Mesenchymal stem cell (in vitro differentiated cells and primary cell): ENCODE data around the gene COL8A1.

Experiments
- DNase-seq: peaks from one replicate; pipeline ENCODE4 v3.0.0-alpha.2; 2013
- H2AFZ ChIP-seq: one replicate; pipeline ENCODE4 v1.6.1; 2013; ENCODE audit warnings: low read depth, mild to moderate bottlenecking, control low read depth, inconsistent platforms, low read length, moderate library complexity
- H2AK5ac ChIP-seq: 2 replicates; pipeline ENCODE4 v1.6.1; 2013; ENCODE audit warnings: low read length, moderate library complexity, mild to moderate bottlenecking, inconsistent platforms; ENCODE audit not compliant: severe bottlenecking
- H2BK120ac ChIP-seq: one replicate; pipeline ENCODE4 v1.6.1; 2013; ENCODE audit warnings: low read depth, mild to moderate bottlenecking, inconsistent platforms, low read length, moderate library complexity
- H2BK12ac ChIP-seq, 2 experiments: one replicate each; pipeline ENCODE4 v1.6.1; 2013; ENCODE audit warnings: inconsistent platforms in 2 of 2, low read length in 2 of 2, mild to moderate bottlenecking in 2 of 2, moderate library complexity in 2 of 2, control low read depth in 1 of 2
- H2BK15ac ChIP-seq: one replicate; pipeline ENCODE4 v1.6.1; 2013; ENCODE audit warnings: mild to moderate bottlenecking, low read depth, inconsistent platforms; ENCODE audit not compliant: poor library complexity, severe bottlenecking
- H2BK5ac ChIP-seq: 2 replicates; pipeline ENCODE4 v1.6.1; 2013; ENCODE audit warnings: low read depth, mild to moderate bottlenecking, low read length, control low read depth, inconsistent platforms; ENCODE audit not compliant: poor library complexity, severe bottlenecking
- H3K14ac ChIP-seq, 2 experiments: one replicate each; pipeline ENCODE4 v1.6.1; 2013; ENCODE audit warnings: inconsistent platforms in 2 of 2, low read length in 2 of 2, control low read depth in 1 of 2, mild to moderate bottlenecking in 1 of 2, moderate library complexity in 1 of 2
- H3K18ac ChIP-seq, 2 experiments: one replicate each; pipeline ENCODE4 v1.6.1; 2013; ENCODE audit warnings: inconsistent platforms in 2 of 2, low read length in 2 of 2, control low read depth in 1 of 2, low read depth in 1 of 2, mild to moderate bottlenecking in 1 of 2
- H3K23ac ChIP-seq, 2 experiments: one replicate each; pipeline ENCODE4 v1.6.1; 2013; ENCODE audit warnings: inconsistent platforms in 2 of 2, low read length in 2 of 2, mild to moderate bottlenecking in 2 of 2, moderate library complexity in 2 of 2, control low read depth in 1 of 2
- H3K27ac ChIP-seq: 2 replicates; pipeline ENCODE4 v1.5.1; 2013; ENCODE audit warnings: mild to moderate bottlenecking, moderate library complexity, low read length, control low read depth, inconsistent platforms; ENCODE audit not compliant: poor library complexity, severe bottlenecking
- H3K27me3 ChIP-seq, 2 experiments: 2 replicates each; pipeline versions ENCODE4 v1.6.1 to v1.7.0; 2013; ENCODE audit warnings: low read length in 2 of 2, mild to moderate bottlenecking in 2 of 2, moderate library complexity in 2 of 2, control low read depth in 1 of 2, inconsistent platforms in 1 of 2; ENCODE audit not compliant: control insufficient read depth in 1 of 2, insufficient read depth in 1 of 2
- H3K36me3 ChIP-seq, 2 experiments: 2 replicates each; pipeline versions ENCODE4 v1.6.1 to v1.7.0; 2013; ENCODE audit warnings: low read length in 2 of 2, control low read depth in 1 of 2, inconsistent platforms in 1 of 2, low read depth in 1 of 2, mild to moderate bottlenecking in 1 of 2; ENCODE audit not compliant: insufficient read depth in 2 of 2, control insufficient read depth in 1 of 2
- H3K4ac ChIP-seq, 2 experiments: one replicate each; pipeline ENCODE4 v1.6.1; 2013; ENCODE audit warnings: inconsistent platforms in 2 of 2, low read length in 2 of 2, mild to moderate bottlenecking in 2 of 2, moderate library complexity in 2 of 2, control low read depth in 1 of 2, low read depth in 1 of 2
- H3K4me1 ChIP-seq: 2 replicates; pipeline ENCODE4 v1.6.1; 2013; ENCODE audit warnings: low read depth, low read length, control low read depth; ENCODE audit not compliant: control insufficient read depth, insufficient read depth
- H3K4me2 ChIP-seq: 2 replicates; pipeline ENCODE4 v1.6.1; 2013; ENCODE audit warnings: low read length, mild to moderate bottlenecking, inconsistent platforms; ENCODE audit not compliant: poor library complexity, severe bottlenecking
- H3K4me3 ChIP-seq, 2 experiments: 2 replicates each; pipeline versions ENCODE4 v1.5.1 to v1.7.0; 2013; ENCODE audit warnings: low read length in 2 of 2, mild to moderate bottlenecking in 2 of 2, control low read depth in 1 of 2, low read depth in 1 of 2; ENCODE audit not compliant: insufficient read depth in 1 of 2
- H3K79me1 ChIP-seq: replicated peaks from 2 replicates; pipeline ENCODE4 v1.6.1; 2013; ENCODE audit warnings: mild to moderate bottlenecking, control low read depth, low read length, inconsistent platforms; ENCODE audit not compliant: poor library complexity, severe bottlenecking
- H3K9ac ChIP-seq: 2 replicates; pipeline ENCODE4 v1.7.0; 2013; ENCODE audit warnings: mild to moderate bottlenecking, low read length, moderate library complexity
- H3K9me3 ChIP-seq: 2 replicates; pipeline ENCODE4 v1.7.0; 2013; ENCODE audit warnings: mild to moderate bottlenecking, low read length; ENCODE audit not compliant: control insufficient read depth
- H4K8ac ChIP-seq: one replicate; pipeline ENCODE4 v1.6.1; 2013; ENCODE audit warnings: inconsistent platforms, mild to moderate bottlenecking, low read length, moderate library complexity
- H4K91ac ChIP-seq: one replicate; pipeline ENCODE4 v1.6.1; 2013; ENCODE audit warnings: mild to moderate bottlenecking, low read length, inconsistent platforms
- WGBS: methylation state at CpG from one replicate; pipeline ENCODE4 v1.1.7; 2013; ENCODE audit warnings: mixed read lengths; 5-methylcytosine and 5-hydroxymethylcytosine counted together

The COL8A1 gene

DNA sequence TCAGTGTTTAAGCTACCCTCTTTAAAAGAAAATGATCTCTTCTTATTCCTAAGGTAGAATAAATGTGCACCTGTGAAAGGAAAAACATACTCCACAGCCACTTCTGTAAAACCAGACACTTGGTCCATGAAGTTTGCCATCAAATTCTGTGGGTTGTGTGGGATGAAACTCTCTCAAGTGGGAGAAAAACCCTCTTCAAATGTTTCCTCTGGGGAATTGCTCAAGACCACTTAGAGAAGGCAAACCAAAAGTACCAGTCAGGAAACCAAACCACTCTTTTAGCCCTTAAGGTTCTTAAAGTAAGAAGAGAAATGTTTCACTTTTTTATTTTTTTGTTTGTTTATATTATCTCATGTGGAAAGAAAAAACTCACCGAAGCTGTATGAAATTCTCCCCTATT lies 1.2 kb downstream of the COL8A1 start:
- Histone ChIP-seq H3K4ac (no peak overlapping the region), H4K8ac (no peak overlapping the region), H3K27me3 (no peaks in the 10 kb centered on the region), H2BK120ac (no peak overlapping the region), H3K18ac (no peak overlapping the region), H3K4me3 (no peak overlapping the region), H2BK12ac (no peak overlapping the region), H3K36me3 (no peaks in the 10 kb centered on the region), H3K14ac (no peak overlapping the region), H3K23ac (no peak overlapping the region), H3K4me2 (peak overlapping the region; percentile 64), H3K4me1 (peaks cover under 1% of the 10 kb centered on the region), H2BK15ac (no peak overlapping the region), H3K79me1 (no peaks in the 10 kb centered on the region), H2AK5ac (no peak overlapping the region), H3K9me3 (no peaks in the 10 kb centered on the region), H2AFZ (no peak overlapping the region), H3K27ac (peak overlapping the region; percentile 85), H2BK5ac (peak overlapping the region; percentile 83), H3K9ac (no peak overlapping the region), H4K91ac (no peak overlapping the region)
- DNase-seq = peak; percentile 85
- WGBS = no CpG with 5 or more reads among the region's 1 CpG

- H3K4ac ChIP-seq = no peak overlapping the region
- no peaks in the 10 kb centered on the region for H3K4me1 ChIP-seq
- H2AK5ac ChIP-seq = peak overlapping the region; percentile 37
- H4K8ac ChIP-seq = no peak overlapping the region
- no peak overlapping the region for H3K9ac ChIP-seq
- peak overlapping the region; percentile 86 for H3K27ac ChIP-seq
- no peak overlapping the region for H3K18ac ChIP-seq
- H3K9me3 ChIP-seq = no peaks in the 10 kb centered on the region
- H3K4me2 ChIP-seq = peak overlapping the region; percentile 48
- peak; percentile 61 for DNase-seq
- WGBS = 76% methylated on average over 4 of the region's 6 CpGs
- H3K79me1 ChIP-seq = no peaks in the 10 kb centered on the region
- H4K91ac ChIP-seq = no peak overlapping the region
- no peak overlapping the region for H2BK12ac ChIP-seq
- H3K23ac ChIP-seq = no peak overlapping the region
- no peak overlapping the region for H3K14ac ChIP-seq
- H3K36me3 ChIP-seq = no peaks in the 10 kb centered on the region
- H2AFZ ChIP-seq = no peak overlapping the region
- H3K27me3 ChIP-seq = no peaks in the 10 kb centered on the region
- H2BK120ac ChIP-seq = no peak overlapping the region
- no peak overlapping the region for H2BK15ac ChIP-seq
- H2BK5ac ChIP-seq = peak overlapping the region; percentile 67
- H3K4me3 ChIP-seq = peak overlapping the region in 1 of 2 experiments; percentile 28
Observed at GRCh38 chr3:99640214-99640851, 1.9 kb downstream of the COL8A1 start.

DNA sequence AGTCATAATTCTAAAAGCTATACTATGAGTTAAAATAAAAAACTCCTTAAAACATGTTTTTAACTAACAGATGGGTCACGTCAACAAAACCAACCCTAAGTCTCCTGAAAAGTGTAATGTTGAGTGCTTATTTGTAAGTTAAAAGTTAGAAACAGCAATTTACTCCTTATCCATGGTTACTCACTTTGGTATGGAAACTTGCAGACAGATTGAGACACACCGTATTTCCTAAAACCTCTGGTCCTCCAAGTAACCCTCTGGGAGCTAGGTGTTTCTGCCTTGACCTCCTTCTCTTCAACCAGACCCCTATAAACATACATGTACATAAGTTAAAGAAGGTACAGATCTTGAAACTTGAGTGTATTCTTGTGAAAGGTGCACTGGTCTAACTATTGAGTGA lies 3.1 kb downstream of the COL8A1 start:
- Histone ChIP-seq H2BK12ac (no peak overlapping the region), H3K4ac (no peak overlapping the region), H3K79me1 (no peaks in the 10 kb centered on the region), H3K18ac (no peak overlapping the region), H2BK120ac (no peak overlapping the region), H3K23ac (no peak overlapping the region), H3K4me1 (peaks cover 3% of the 10 kb centered on the region), H2AFZ (no peak overlapping the region), H3K14ac (no peak overlapping the region), H2BK5ac (no peak overlapping the region), H3K9me3 (no peaks in the 10 kb centered on the region), H3K9ac (no peak overlapping the region), H3K36me3 (no peaks in the 10 kb centered on the region), H4K91ac (no peak overlapping the region), H3K4me3 (no peak overlapping the region), H4K8ac (no peak overlapping the region), H3K4me2 (peak overlapping the region; percentile 64), H2AK5ac (no peak overlapping the region), H3K27ac (peak overlapping the region; percentile 86), H2BK15ac (no peak overlapping the region), H3K27me3 (no peaks in the 10 kb centered on the region)
- no peak for DNase-seq
- no CpG with 5 or more reads among the region's 2 CpGs for WGBS

GRCh38 chr3:99641982-99642381 lies 3.6 kb downstream of the COL8A1 start:
- peak overlapping the region; percentile 86 for H3K27ac ChIP-seq
- no peak overlapping the region for H2BK12ac ChIP-seq
- no peak overlapping the region for H3K23ac ChIP-seq
- no peak overlapping the region for H3K14ac ChIP-seq
- H3K4me1 ChIP-seq = peaks cover 3% of the 10 kb centered on the region
- no peak overlapping the region for H2AFZ ChIP-seq
- H3K9me3 ChIP-seq = no peaks in the 10 kb centered on the region
- WGBS = no CpG with 5 or more reads among the region's 1 CpG
- H3K4me3 ChIP-seq = no peak overlapping the region
- H3K9ac ChIP-seq = no peak overlapping the region
- DNase-seq = no peak
- H3K4me2 ChIP-seq = peak overlapping the region; percentile 64
- H3K79me1 ChIP-seq = no peaks in the 10 kb centered on the region
- H2BK120ac ChIP-seq = no peak overlapping the region
- H2AK5ac ChIP-seq = no peak overlapping the region
- H3K27me3 ChIP-seq = no peaks in the 10 kb centered on the region
- no peak overlapping the region for H4K8ac ChIP-seq
- no peak overlapping the region for H3K18ac ChIP-seq
- H3K36me3 ChIP-seq = no peaks in the 10 kb centered on the region
- H3K4ac ChIP-seq = no peak overlapping the region
- no peak overlapping the region for H2BK5ac ChIP-seq
- no peak overlapping the region for H4K91ac ChIP-seq
- no peak overlapping the region for H2BK15ac ChIP-seq
